22Rv1 (cell line): Measurements from ENCODE around the gene MAGI1.

ENCODE experiments used
- ZFX ChIP-seq: fragments of 450-650 bp; IDR thresholded peaks from 2 replicates; pipeline ENCODE4 v1.6.1; 2017; ENCODE audit warnings: antibody characterized with exemption, borderline replicate concordance
- TF ChIP-seq, protein P1 (sequence below): fragments of 450-650 bp; IDR thresholded peaks from 2 replicates; pipeline ENCODE4 v1.5.1; 2017; ENCODE audit warnings: mild to moderate bottlenecking

DNA sequence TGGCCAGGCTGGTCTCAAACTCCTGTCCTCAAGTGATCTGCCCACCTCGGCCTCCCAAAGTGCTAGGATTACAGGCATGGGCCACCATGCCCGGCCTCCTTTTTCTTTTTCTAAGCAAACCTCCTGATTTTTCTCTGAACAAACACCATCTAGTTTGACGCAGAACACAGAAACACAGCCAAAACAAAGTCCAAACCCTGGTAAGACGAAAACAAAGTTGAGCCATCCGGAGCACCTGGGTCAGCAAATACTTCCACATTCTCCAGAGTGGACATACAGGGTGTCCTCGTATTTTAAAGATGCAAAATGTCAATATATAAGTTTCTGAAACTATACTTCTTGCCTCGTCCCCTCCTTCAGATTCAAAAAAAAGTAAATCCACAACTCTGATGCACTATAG lies 715.8 kb downstream of the MAGI1 start:
- TF ChIP-seq, protein P1, sequence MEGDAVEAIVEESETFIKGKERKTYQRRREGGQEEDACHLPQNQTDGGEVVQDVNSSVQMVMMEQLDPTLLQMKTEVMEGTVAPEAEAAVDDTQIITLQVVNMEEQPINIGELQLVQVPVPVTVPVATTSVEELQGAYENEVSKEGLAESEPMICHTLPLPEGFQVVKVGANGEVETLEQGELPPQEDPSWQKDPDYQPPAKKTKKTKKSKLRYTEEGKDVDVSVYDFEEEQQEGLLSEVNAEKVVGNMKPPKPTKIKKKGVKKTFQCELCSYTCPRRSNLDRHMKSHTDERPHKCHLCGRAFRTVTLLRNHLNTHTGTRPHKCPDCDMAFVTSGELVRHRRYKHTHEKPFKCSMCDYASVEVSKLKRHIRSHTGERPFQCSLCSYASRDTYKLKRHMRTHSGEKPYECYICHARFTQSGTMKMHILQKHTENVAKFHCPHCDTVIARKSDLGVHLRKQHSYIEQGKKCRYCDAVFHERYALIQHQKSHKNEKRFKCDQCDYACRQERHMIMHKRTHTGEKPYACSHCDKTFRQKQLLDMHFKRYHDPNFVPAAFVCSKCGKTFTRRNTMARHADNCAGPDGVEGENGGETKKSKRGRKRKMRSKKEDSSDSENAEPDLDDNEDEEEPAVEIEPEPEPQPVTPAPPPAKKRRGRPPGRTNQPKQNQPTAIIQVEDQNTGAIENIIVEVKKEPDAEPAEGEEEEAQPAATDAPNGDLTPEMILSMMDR: no peak
- no peak for TF ChIP-seq ZFX
